H9 (cell line): Measurements from ENCODE around the gene TEDDM1. TPM values are rescaled to one million over a fixed set of nuclear protein-coding genes. Genes with fewer than 3 reads are reported as not detected.

Experiments
- DNase-seq: peaks from one replicate; pipeline ENCODE4 v3.0.0-alpha.2; 2017
- H2AFZ ChIP-seq: one replicate; pipeline ENCODE4 v1.6.1; 2013; ENCODE audit warnings: mild to moderate bottlenecking, low read length, control low read depth, moderate library complexity
- H2AK5ac ChIP-seq: 2 replicates; pipeline ENCODE4 v1.6.1; 2013; ENCODE audit warnings: low read length, control low read depth, mixed read lengths; ENCODE audit not compliant: insufficient read length
- H2BK120ac ChIP-seq: one replicate; pipeline ENCODE4 v1.6.1; 2013; ENCODE audit warnings: low read depth, mild to moderate bottlenecking, low read length, control low read depth, inconsistent platforms; ENCODE audit not compliant: poor library complexity, severe bottlenecking
- H2BK12ac ChIP-seq: 2 replicates; pipeline ENCODE4 v1.6.1; 2013; ENCODE audit warnings: low read length, control low read depth, mixed read lengths, low read depth; ENCODE audit not compliant: insufficient read length
- H2BK15ac ChIP-seq: 2 replicates; pipeline ENCODE4 v1.6.1; 2013; ENCODE audit warnings: low read depth, low read length, control low read depth
- H2BK20ac ChIP-seq: one replicate; pipeline ENCODE4 v1.6.1; 2013; ENCODE audit warnings: low read depth, mild to moderate bottlenecking, low read length, control low read depth, inconsistent platforms; ENCODE audit not compliant: poor library complexity, severe bottlenecking
- H2BK5ac ChIP-seq: 2 replicates; pipeline ENCODE4 v1.6.1; 2013; ENCODE audit warnings: low read length, control low read depth, mixed read lengths; ENCODE audit not compliant: insufficient read length
- H3K14ac ChIP-seq: 2 replicates; pipeline ENCODE4 v1.6.1; 2013; ENCODE audit warnings: low read length, control low read depth; ENCODE audit not compliant: insufficient read depth
- H3K18ac ChIP-seq: 2 replicates; pipeline ENCODE4 v1.6.1; 2013; ENCODE audit warnings: low read depth, mild to moderate bottlenecking, mixed read lengths, low read length, control low read depth; ENCODE audit not compliant: insufficient read length
- H3K23ac ChIP-seq: 2 replicates; pipeline ENCODE4 v1.6.1; 2013; ENCODE audit warnings: low read length, control low read depth, mixed read lengths, low read depth; ENCODE audit not compliant: insufficient read length
- H3K23me2 ChIP-seq: 2 replicates; pipeline ENCODE4 v1.6.1; 2013; ENCODE audit warnings: low read depth, mild to moderate bottlenecking, mixed read lengths, low read length, control low read depth; ENCODE audit not compliant: insufficient read length, poor library complexity, severe bottlenecking
- H3K27ac ChIP-seq: 2 replicates; pipeline ENCODE4 v1.5.1; 2013; ENCODE audit warnings: low read length, control low read depth, mixed read lengths, low read depth; ENCODE audit not compliant: insufficient read length
- H3K27me3 ChIP-seq: 2 replicates; pipeline ENCODE4 v1.6.1; 2013; ENCODE audit warnings: low read length, control low read depth, inconsistent platforms; ENCODE audit not compliant: insufficient read depth
- H3K4ac ChIP-seq: 2 replicates; pipeline ENCODE4 v1.6.1; 2013; ENCODE audit warnings: low read depth, mild to moderate bottlenecking, control low read depth, inconsistent platforms, low read length, moderate library complexity
- H3K4me1 ChIP-seq: 2 replicates; pipeline ENCODE4 v1.6.1; 2013; ENCODE audit warnings: low read length, control low read depth, inconsistent platforms; ENCODE audit not compliant: insufficient read depth
- H3K4me2 ChIP-seq: 2 replicates; pipeline ENCODE4 v1.6.1; 2013; ENCODE audit warnings: low read length, control low read depth, mixed read lengths; ENCODE audit not compliant: insufficient read length, insufficient read depth
- H3K56ac ChIP-seq: 2 replicates; pipeline ENCODE4 v1.6.1; 2013; ENCODE audit warnings: low read depth, mild to moderate bottlenecking, mixed read lengths, low read length, control low read depth; ENCODE audit not compliant: insufficient read length
- H3K79me1 ChIP-seq: 2 replicates; pipeline ENCODE4 v1.6.1; 2013; ENCODE audit warnings: low read depth, mild to moderate bottlenecking, moderate library complexity, low read length, control low read depth, inconsistent platforms; ENCODE audit not compliant: insufficient read depth, poor library complexity, severe bottlenecking
- H3K79me2 ChIP-seq: 2 replicates; pipeline ENCODE4 v1.6.1; 2013; ENCODE audit warnings: low read length, control low read depth, inconsistent platforms; ENCODE audit not compliant: insufficient read depth
- H3K9ac ChIP-seq: 2 replicates; pipeline ENCODE4 v1.6.1; 2013; ENCODE audit warnings: low read length, control low read depth, mixed read lengths; ENCODE audit not compliant: insufficient read length; ENCODE audit errors: extremely low read depth
- H3K9me3 ChIP-seq: one replicate; pipeline ENCODE4 v1.6.1; 2013; ENCODE audit warnings: low read depth, low read length, inconsistent platforms; ENCODE audit not compliant: control insufficient read depth
- H3T11ph ChIP-seq: one replicate; pipeline ENCODE4 v1.6.1; 2013; ENCODE audit warnings: mild to moderate bottlenecking, low read length, control low read depth, inconsistent platforms
- H4K20me1 ChIP-seq: one replicate; pipeline ENCODE4 v1.6.1; 2013; ENCODE audit not compliant: control insufficient read depth, insufficient read length, insufficient read depth
- H4K5ac ChIP-seq: 2 replicates; pipeline ENCODE4 v1.6.1; 2013; ENCODE audit warnings: low read depth, mild to moderate bottlenecking, mixed read lengths, low read length, control low read depth; ENCODE audit not compliant: insufficient read length
- H4K8ac ChIP-seq: replicated peaks from 2 replicates; pipeline ENCODE4 v1.6.1; 2013; ENCODE audit warnings: low read length, control low read depth, mixed read lengths, low read depth; ENCODE audit not compliant: insufficient read length
- H4K91ac ChIP-seq: 2 replicates; pipeline ENCODE4 v1.6.1; 2013; ENCODE audit warnings: low read depth, mild to moderate bottlenecking, moderate library complexity, mixed read lengths, low read length, control low read depth; ENCODE audit not compliant: insufficient read length
- H3K27ac Mint-ChIP-seq, 3 experiments: 2 replicates in 2 of 3; 3 replicates in 1 of 3; pipeline ENCODE4 v1.8.0; 2020 to 2021; ENCODE audit warnings: mixed read lengths in 3 of 3, mild to moderate bottlenecking in 1 of 3, moderate library complexity in 1 of 3
- H3K27me3 Mint-ChIP-seq: 2 replicates; pipeline ENCODE4 v1.8.0; 2021; ENCODE audit warnings: low read depth, mild to moderate bottlenecking, moderate library complexity, mixed read lengths
- H3K36me3 Mint-ChIP-seq, 3 experiments: 2 replicates in 2 of 3; 3 replicates in 1 of 3; pipeline ENCODE4 v1.8.0; 2020 to 2021; ENCODE audit warnings: low read depth in 3 of 3, mixed read lengths in 3 of 3; ENCODE audit not compliant: insufficient read depth in 1 of 3
- H3K4me1 Mint-ChIP-seq, 2 experiments: 2 replicates each; pipeline ENCODE4 v1.8.0; 2020; ENCODE audit warnings: mixed read lengths in 2 of 2
- H3K4me3 Mint-ChIP-seq, 2 experiments: 2 replicates in 1 of 2; 3 replicates in 1 of 2; pipeline ENCODE4 v1.8.0; 2020 to 2021; ENCODE audit warnings: mild to moderate bottlenecking in 2 of 2, mixed read lengths in 2 of 2, moderate library complexity in 1 of 2
- H3K9me3 Mint-ChIP-seq, 2 experiments: 2 replicates in 1 of 2; 3 replicates in 1 of 2; pipeline ENCODE4 v1.8.0; 2020; ENCODE audit warnings: mild to moderate bottlenecking in 2 of 2, mixed read lengths in 2 of 2, moderate library complexity in 1 of 2
- CTCF ChIP-seq: fragments of 200-600 bp; sonication (generic); conservative IDR thresholded peaks from 3 replicates; pipeline ENCODE4 v1.8.0; 2021; ENCODE audit warnings: antibody characterized with exemption, mild to moderate bottlenecking
- WGBS: extraction: QIAGEN DNeasy Blood & Tissue Kit; methylation state at CpG from one replicate; pipeline ENCODE4 v1.1.7; 2013; ENCODE audit warnings: missing lambda C conversion rate, low lambda C conversion rate, mixed read lengths; ENCODE audit not compliant: insufficient read length; ENCODE audit errors: extremely low coverage; 5-methylcytosine and 5-hydroxymethylcytosine counted together
- total RNA-seq: library from RNA; stranded (reverse); gene quantifications from 2 replicates; pipeline ENCODE4 v1.2.1, GENCODE V29; 2021

Gene TEDDM1
- total RNA-seq, 1 experiment from 2014 or later: not detected

GRCh38 chr1:182370532-182370931 lies 29.9 kb downstream of the TEDDM1 start:
- Mint-ChIP-seq H3K9me3 (no peaks in the 10 kb centered on the region; a peak in 2 of 5 replicates), H3K27ac (no peak overlapping the region), H3K36me3 (no peaks in the 10 kb centered on the region), H3K4me3 (no peak overlapping the region), H3K27me3 (peaks cover 9% of the 10 kb centered on the region), H3K4me1 (0 out of 4 replicates have a peak, but pooled peaks cover 0 to 2% of the 10 kb centered on the region in 2 experiments)
- Histone ChIP-seq H3K4me1 (no peaks in the 10 kb centered on the region), H3K27me3 (no peaks in the 10 kb centered on the region), H4K91ac (no peak overlapping the region), H3K23me2 (no peaks in the 10 kb centered on the region), H3K4ac (no peak overlapping the region), H2BK12ac (no peak overlapping the region), H3T11ph (no peak overlapping the region), H3K4me2 (no peak overlapping the region), H4K5ac (no peak overlapping the region), H3K9ac (no peak overlapping the region), H2BK120ac (no peak overlapping the region), H2BK5ac (no peak overlapping the region), H3K56ac (no peak overlapping the region), H3K79me2 (no peaks in the 10 kb centered on the region), H3K18ac (no peak overlapping the region), H2BK20ac (no peak overlapping the region), H3K9me3 (no peaks in the 10 kb centered on the region), H3K14ac (no peak overlapping the region), H2BK15ac (no peak overlapping the region), H2AK5ac (no peak overlapping the region), H4K20me1 (no peaks in the 10 kb centered on the region), H3K79me1 (no peaks in the 10 kb centered on the region), H3K27ac (no peak overlapping the region), H4K8ac (no peak overlapping the region), H3K23ac (no peak overlapping the region), H2AFZ (no peak overlapping the region)
- WGBS: no CpG with 5 or more reads among the region's 3 CpGs
- no peak for TF ChIP-seq CTCF
- DNase-seq: no peak
